ENCODE results near the gene ATP9B.

DNA sequence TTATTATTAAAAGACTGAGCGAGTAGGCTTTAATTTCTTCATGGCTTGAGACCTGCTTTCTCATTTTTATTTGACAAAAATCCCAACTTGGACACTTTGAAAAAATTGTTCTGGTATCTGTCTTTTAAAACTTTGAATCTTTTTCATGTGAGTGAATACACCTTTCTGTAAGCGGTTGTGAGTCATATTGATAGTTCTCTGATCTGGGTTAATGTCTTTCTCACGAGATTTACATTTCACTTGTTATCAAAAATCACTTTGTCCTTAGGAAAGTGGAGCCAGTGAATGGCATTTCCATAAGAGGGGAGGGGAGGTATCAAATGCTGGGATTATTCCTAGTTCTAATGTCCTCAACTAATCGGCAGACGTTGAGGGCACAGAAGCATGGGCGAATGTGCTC is 36.3 kb downstream of the ATP9B start:
- TF ChIP-seq TAF1 (conservative IDR thresholded peaks at IDR 0.05) (no peak), CTCF (IDR thresholded peaks at IDR 0.05; ENCODE audit: low read depth, low read length, missing input control) (no peak), ZBTB33 (IDR thresholded peaks at IDR 0.05) (no peak), RAD21 (IDR thresholded peaks at IDR 0.05) (no peak), MAX (IDR thresholded peaks at IDR 0.05) (no peak), NR2F2 (IDR thresholded peaks at IDR 0.05) (no peak), HNF4G (IDR thresholded peaks at IDR 0.05) (no peak), YY1 (IDR thresholded peaks at IDR 0.05) (no peak), FOXA1 (IDR thresholded peaks at IDR 0.05) (no peak), EGR1 (IDR thresholded peaks at IDR 0.05; ENCODE audit: low read depth in 2 of 2) (no peak)
- TF ChIP-seq, protein P1, sequence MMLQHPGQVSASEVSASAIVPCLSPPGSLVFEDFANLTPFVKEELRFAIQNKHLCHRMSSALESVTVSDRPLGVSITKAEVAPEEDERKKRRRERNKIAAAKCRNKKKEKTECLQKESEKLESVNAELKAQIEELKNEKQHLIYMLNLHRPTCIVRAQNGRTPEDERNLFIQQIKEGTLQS (IDR thresholded peaks at IDR 0.05) = no peak
- TF ChIP-seq, protein P2, sequence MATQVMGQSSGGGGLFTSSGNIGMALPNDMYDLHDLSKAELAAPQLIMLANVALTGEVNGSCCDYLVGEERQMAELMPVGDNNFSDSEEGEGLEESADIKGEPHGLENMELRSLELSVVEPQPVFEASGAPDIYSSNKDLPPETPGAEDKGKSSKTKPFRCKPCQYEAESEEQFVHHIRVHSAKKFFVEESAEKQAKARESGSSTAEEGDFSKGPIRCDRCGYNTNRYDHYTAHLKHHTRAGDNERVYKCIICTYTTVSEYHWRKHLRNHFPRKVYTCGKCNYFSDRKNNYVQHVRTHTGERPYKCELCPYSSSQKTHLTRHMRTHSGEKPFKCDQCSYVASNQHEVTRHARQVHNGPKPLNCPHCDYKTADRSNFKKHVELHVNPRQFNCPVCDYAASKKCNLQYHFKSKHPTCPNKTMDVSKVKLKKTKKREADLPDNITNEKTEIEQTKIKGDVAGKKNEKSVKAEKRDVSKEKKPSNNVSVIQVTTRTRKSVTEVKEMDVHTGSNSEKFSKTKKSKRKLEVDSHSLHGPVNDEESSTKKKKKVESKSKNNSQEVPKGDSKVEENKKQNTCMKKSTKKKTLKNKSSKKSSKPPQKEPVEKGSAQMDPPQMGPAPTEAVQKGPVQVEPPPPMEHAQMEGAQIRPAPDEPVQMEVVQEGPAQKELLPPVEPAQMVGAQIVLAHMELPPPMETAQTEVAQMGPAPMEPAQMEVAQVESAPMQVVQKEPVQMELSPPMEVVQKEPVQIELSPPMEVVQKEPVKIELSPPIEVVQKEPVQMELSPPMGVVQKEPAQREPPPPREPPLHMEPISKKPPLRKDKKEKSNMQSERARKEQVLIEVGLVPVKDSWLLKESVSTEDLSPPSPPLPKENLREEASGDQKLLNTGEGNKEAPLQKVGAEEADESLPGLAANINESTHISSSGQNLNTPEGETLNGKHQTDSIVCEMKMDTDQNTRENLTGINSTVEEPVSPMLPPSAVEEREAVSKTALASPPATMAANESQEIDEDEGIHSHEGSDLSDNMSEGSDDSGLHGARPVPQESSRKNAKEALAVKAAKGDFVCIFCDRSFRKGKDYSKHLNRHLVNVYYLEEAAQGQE (IDR thresholded peaks at IDR 0.05) = no peak

All from liver (tissue), 3 donors.